Endothelial cell of umbilical vein (primary cell): ENCODE results near the gene ATG10. TPM values are rescaled to one million over a fixed set of nuclear protein-coding genes. Genes with fewer than 3 reads are reported as not detected.

Experiments
- BruUV-seq: library from RNA; stranded (reverse); fragments of 400-500 nt; replicated peaks from 2 replicates; lab custom pipeline; 2021; lab: Mats Ljungman, UMichigan
- CTCF ChIA-PET: fragments of 300-600, 350-600 bp; sonication (Branson Sonifier 250); formaldehyde crosslinking; loops from one replicate; lab custom pipeline; 2021; ENCODE audit warnings: antibody characterized with exemption, inconsistent platforms; lab: Charles Lee
- POLR2A ChIA-PET: fragments of 300-600, 350-600 bp; sonication (Branson Sonifier 250); formaldehyde crosslinking; loops from one replicate; lab custom pipeline; 2021; ENCODE audit warnings: antibody characterized with exemption, inconsistent platforms; lab: Charles Lee
- DNase-seq: peaks from one replicate; pipeline ENCODE4 v3.0.0-alpha.2; 2011; ENCODE audit warnings: low read depth, low spot score
- FAIRE-seq: peaks from 2 replicates; lab custom pipeline; 2011; peaks lifted over from hg19 to GRCh38; lab: Jason Lieb, UNC
- H2AFZ ChIP-seq: 2 replicates; pipeline ENCODE4 v1.6.0; 2012; ENCODE audit warnings: low read depth, low read length, control low read depth, inconsistent platforms
- H3K27ac ChIP-seq: 2 replicates; pipeline ENCODE4 v1.5.1; 2011; ENCODE audit warnings: low read depth, mild to moderate bottlenecking, control low read depth, low read length, moderate library complexity; ENCODE audit not compliant: insufficient read depth
- H3K27me3 ChIP-seq, 2 experiments: 2 replicates each; pipeline versions ENCODE4 v1.6.0 to v1.6.1; 2011; ENCODE audit warnings: low read length in 2 of 2, mixed read lengths in 1 of 2; ENCODE audit not compliant: control insufficient read depth in 2 of 2, insufficient read depth in 2 of 2
- H3K36me3 ChIP-seq, 2 experiments: 2 replicates in 1 of 2; 3 replicates in 1 of 2; pipeline ENCODE4 v1.5.1; 2011; ENCODE audit warnings: low read length in 2 of 2, mild to moderate bottlenecking in 1 of 2, moderate library complexity in 1 of 2; ENCODE audit not compliant: control insufficient read depth in 2 of 2, insufficient read depth in 2 of 2; ENCODE audit errors: extremely low read depth in 1 of 2
- H3K4me1 ChIP-seq: 3 replicates; pipeline ENCODE4 v1.5.1; 2011; ENCODE audit warnings: mild to moderate bottlenecking, low read length; ENCODE audit not compliant: control insufficient read depth, insufficient read depth; ENCODE audit errors: extremely low read depth
- H3K4me2 ChIP-seq: 2 replicates; pipeline ENCODE4 v1.6.1; 2011; ENCODE audit warnings: low read length, control low read depth, mixed read lengths; ENCODE audit not compliant: insufficient read depth
- H3K4me3 ChIP-seq, 3 experiments: fragments of 200-600 bp in 1 of 3; sonication (generic), shearing (Covaris generic) in 1 of 3; replicated peaks in 1 of 3; 2 replicates each; pipeline ENCODE4 v1.5.1; 2011 to 2016; ENCODE audit warnings: control low read depth in 3 of 3, low read length in 3 of 3, mild to moderate bottlenecking in 2 of 3, inconsistent platforms in 1 of 3, low read depth in 1 of 3, moderate library complexity in 1 of 3; ENCODE audit not compliant: insufficient read depth in 1 of 3
- H3K79me2 ChIP-seq: 2 replicates; pipeline ENCODE4 v1.6.0; 2012; ENCODE audit warnings: low read length, inconsistent platforms; ENCODE audit not compliant: control insufficient read depth, insufficient read depth
- H3K9ac ChIP-seq: replicated peaks from 2 replicates; pipeline ENCODE3; 2011; ENCODE audit warnings: low read length, control low read depth; ENCODE audit not compliant: insufficient read depth; ENCODE audit errors: extremely low read depth
- H3K9me1 ChIP-seq: replicated peaks from 3 replicates; pipeline ENCODE4 v1.6.0; 2011; ENCODE audit warnings: mild to moderate bottlenecking, low read length; ENCODE audit not compliant: control insufficient read depth, insufficient read depth; ENCODE audit errors: extremely low read depth
- H3K9me3 ChIP-seq: replicated peaks from 2 replicates; pipeline ENCODE4 v1.5.1; 2012; ENCODE audit warnings: low read length, inconsistent platforms; ENCODE audit not compliant: control insufficient read depth, insufficient read depth
- H4K20me1 ChIP-seq: replicated peaks from 2 replicates; pipeline ENCODE3; 2011; ENCODE audit warnings: mild to moderate bottlenecking, low read length; ENCODE audit not compliant: control insufficient read depth, insufficient read depth; ENCODE audit errors: extremely low read depth
- CTCF ChIP-seq, 2 donors: IDR thresholded peaks; 1 replicate in 1 of 2; 2 replicates in 1 of 2; pipeline ENCODE4 v1.5.1; 2011; ENCODE audit warnings: low read length in 2 of 2, mild to moderate bottlenecking in 2 of 2, moderate library complexity in 2 of 2, control low read depth in 1 of 2, inconsistent platforms in 1 of 2, low read depth in 1 of 2; ENCODE audit not compliant: insufficient read depth in 1 of 2; ENCODE audit errors: extremely low read depth in 1 of 2
- EZH2 ChIP-seq: IDR thresholded peaks from 2 replicates; pipeline ENCODE4 v1.6.1; 2012; ENCODE audit warnings: borderline replicate concordance, low read depth, mild to moderate bottlenecking, moderate library complexity, low read length, inconsistent platforms; ENCODE audit not compliant: severe bottlenecking
- FOS ChIP-seq: IDR thresholded peaks from 2 replicates; pipeline ENCODE4 v1.6.1; 2011; ENCODE audit warnings: mild to moderate bottlenecking, low read length, moderate library complexity, borderline replicate concordance; ENCODE audit not compliant: insufficient read depth
- GATA2 ChIP-seq: IDR thresholded peaks from 2 replicates; pipeline ENCODE4 v1.7.0; 2011; ENCODE audit warnings: low read depth, mild to moderate bottlenecking, moderate library complexity, mixed read lengths, low read length; ENCODE audit not compliant: insufficient read length, insufficient read depth
- JUN ChIP-seq: IDR thresholded peaks from 2 replicates; pipeline ENCODE4 v1.6.1; 2011; ENCODE audit warnings: borderline replicate concordance, low read depth; ENCODE audit not compliant: insufficient read length, insufficient read depth
- MYC ChIP-seq: IDR thresholded peaks from one replicate; pipeline ENCODE4 v1.6.1; 2011; ENCODE audit warnings: mild to moderate bottlenecking, low read depth, low read length
- POLR2A ChIP-seq: IDR thresholded peaks from 2 replicates; pipeline ENCODE4 v1.6.1; 2012; ENCODE audit warnings: low read depth, mild to moderate bottlenecking, control low read depth, low read length
- POLR2AphosphoS5 ChIP-seq: IDR thresholded peaks from 2 replicates; pipeline ENCODE4 v1.6.1; 2012; ENCODE audit warnings: low read depth, mild to moderate bottlenecking, control low read depth, low read length, moderate library complexity; ENCODE audit not compliant: insufficient read depth
- dilution Hi-C: fragments of 300-500 bp; cut with MboI; formaldehyde crosslinking; loops from one replicate; pipeline ENCODE4 v1.15.0; 2019; ENCODE audit warnings: low sequenced_read_pairs; ENCODE audit not compliant: extremely low pct_ligation_motif_present
- intact Hi-C: fragments of 100-400 bp; cut with micrococcal nuclease; formaldehyde crosslinking; loops from one replicate; pipeline ENCODE4 v1.10.0; 2022
- polyA plus RNA-seq, 4 experiments: library from polyadenylated mRNA; depleted of rRNA in 3 of 4; stranded (reverse) in 3 of 4; unstranded in 1 of 4; fragments of >200 nt; gene quantifications; 2 replicates each; pipeline versions ENCODE4 v1.2.1 to v1.2.3, GENCODE V29; 2011 to 2012; ENCODE audit warnings: missing spikeins in 1 of 4
- total RNA-seq: library from RNA; stranded (reverse); gene quantifications from 2 replicates; pipeline ENCODE4 v1.2.3, GENCODE V29; 2021
- TF ChIP-seq, protein P1 (sequence below): IDR thresholded peaks from 2 replicates; pipeline ENCODE4 v1.6.1; 2011; ENCODE audit not compliant: insufficient read depth, insufficient read length

The ATG10 gene
- total and polyA plus RNA-seq, 2 donors (not counting 3 experiments of a cell fraction or from before 2014, with no cell fraction given) = 1.6 to 3.9 TPM

GRCh38 chr5:82164977-82165713 is 193.3 kb downstream of the ATG10 start:
- H3K4me2 ChIP-seq = peak overlapping the region; percentile 41
- ChIA-PET POLR2A (interaction anchor here (2.5 kb wide), 1 partner anchor 414 kb away, joined by 8 read pairs; the partner anchor contains the start of gene SSBP2), CTCF (interaction anchor here (0.6 to 3.6 kb wide), 56 partner anchors 11 to 1057 kb away, joined by 3 to 97 read pairs (median 4); partner anchors contain the start of genes ATG10, SSBP2 and ZCCHC9)
- H3K4me3 ChIP-seq = no peak overlapping the region
- H3K27me3 ChIP-seq = no peaks in the 10 kb centered on the region
- H3K27ac ChIP-seq = peak overlapping the region; percentile 42
- dilution Hi-C loops (no loop called here), intact Hi-C loops (loop anchor here (2.0 to 10.0 kb wide), 2 partner anchors 194 to 560 kb away; no protein-coding TSS in a partner anchor)
- no TSS peak for BruUV-seq
- peaks cover 26% of the 10 kb centered on the region for H3K4me1 ChIP-seq
- H3K36me3 ChIP-seq = no peaks in the 10 kb centered on the region
- DNase-seq = no peak
- no peaks in the 10 kb centered on the region for H3K9me3 ChIP-seq
- H3K79me2 ChIP-seq = no peaks in the 10 kb centered on the region
- H3K9me1 ChIP-seq = no peaks in the 10 kb centered on the region
- H2AFZ ChIP-seq = peak overlapping the region; percentile 61
- H4K20me1 ChIP-seq = no peaks in the 10 kb centered on the region
- TF ChIP-seq MYC (no peak), GATA2 (no peak), FOS (no peak), POLR2A (no peak), JUN (no peak), EZH2 (no peak), POLR2AphosphoS5 (no peak), CTCF (IDR thresholded peaks at IDR 0.05; ENCODE audit: extremely low read depth in 1 of 2, insufficient read depth in 1 of 2, low read depth in 1 of 2, low read length in 2 of 2) (no peak)
- TF ChIP-seq, protein P1, sequence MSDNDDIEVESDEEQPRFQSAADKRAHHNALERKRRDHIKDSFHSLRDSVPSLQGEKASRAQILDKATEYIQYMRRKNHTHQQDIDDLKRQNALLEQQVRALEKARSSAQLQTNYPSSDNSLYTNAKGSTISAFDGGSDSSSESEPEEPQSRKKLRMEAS = no peak
- H3K9ac ChIP-seq = no peak overlapping the region
- no peak for FAIRE-seq
